DOHH2 (cell line): ENCODE results near the gene NFYC.

Experiments used
- H3F3A ChIP-seq: fragments of 200-600 bp; sonication (generic), shearing (Covaris generic); 2 replicates; pipeline ENCODE4 v1.6.0; 2016; ENCODE audit warnings: antibody characterized with exemption, mild to moderate bottlenecking; ENCODE audit not compliant: control insufficient read depth, insufficient read depth
- H3K27ac ChIP-seq: fragments of 200-600 bp; sonication (generic); 2 replicates; pipeline ENCODE4 v1.5.1; 2014; ENCODE audit warnings: low read depth, mild to moderate bottlenecking, low read length, moderate library complexity
- H3K27me3 ChIP-seq: fragments of 200-600 bp; sonication (generic); 2 replicates; pipeline ENCODE4 v1.6.1; 2014; ENCODE audit warnings: mild to moderate bottlenecking, low read length, mixed read lengths; ENCODE audit not compliant: control insufficient read depth
- H3K36me3 ChIP-seq: fragments of 200-600 bp; sonication (generic); 2 replicates; pipeline ENCODE4 v1.6.1; 2014; ENCODE audit warnings: mild to moderate bottlenecking, low read length, moderate library complexity, mixed read lengths; ENCODE audit not compliant: control insufficient read depth
- H3K4me1 ChIP-seq: fragments of 200-600 bp; sonication (generic); 2 replicates; pipeline ENCODE4 v1.6.1; 2014; ENCODE audit warnings: mild to moderate bottlenecking, low read length, mixed read lengths; ENCODE audit not compliant: control insufficient read depth
- H3K4me2 ChIP-seq: fragments of 200-600 bp; sonication (generic); 2 replicates; pipeline ENCODE4 v1.6.0; 2014; ENCODE audit warnings: mild to moderate bottlenecking, low read length, moderate library complexity
- H3K4me3 ChIP-seq: fragments of 200-600 bp; sonication (generic); 2 replicates; pipeline ENCODE4 v1.5.1; 2014; ENCODE audit warnings: mild to moderate bottlenecking, low read length, mixed read lengths
- H3K79me2 ChIP-seq: fragments of 200-600 bp; sonication (generic); 2 replicates; pipeline ENCODE4 v1.6.1; 2014; ENCODE audit warnings: mild to moderate bottlenecking, low read length, mixed read lengths; ENCODE audit not compliant: control insufficient read depth
- H3K9me2 ChIP-seq: fragments of 200-600 bp; sonication (generic); replicated peaks from 2 replicates; pipeline ENCODE4 v1.6.1; 2014; ENCODE audit warnings: mild to moderate bottlenecking, low read length, mixed read lengths; ENCODE audit not compliant: control insufficient read depth
- H3K9me3 ChIP-seq: fragments of 200-600 bp; sonication (generic); 2 replicates; pipeline ENCODE4 v1.6.1; 2014; ENCODE audit warnings: antibody characterized with exemption, low read length, mixed read lengths; ENCODE audit not compliant: control insufficient read depth, insufficient read depth
- H4K20me1 ChIP-seq: fragments of 200-600 bp; sonication (generic); 2 replicates; pipeline ENCODE4 v1.6.0; 2014; ENCODE audit warnings: low read depth, mild to moderate bottlenecking, antibody characterized with exemption, low read length, moderate library complexity; ENCODE audit not compliant: control insufficient read depth, insufficient read depth
- CTCF ChIP-seq: fragments of 200-600 bp; sonication (generic); IDR thresholded peaks from one replicate; pipeline ENCODE4 v1.5.1; 2014; ENCODE audit warnings: antibody characterized with exemption, mild to moderate bottlenecking, low read depth, low read length; ENCODE audit not compliant: poor library complexity, severe bottlenecking
- EZH2phosphoT487 ChIP-seq: fragments of 200-600 bp; sonication (generic); IDR thresholded peaks from 2 replicates; pipeline ENCODE4 v1.6.1; 2017; ENCODE audit warnings: borderline replicate concordance, mild to moderate bottlenecking, antibody characterized with exemption, low read length, moderate library complexity, mixed read lengths

The NFYC gene

GRCh38 chr1:40664167-40664537 lies 27.4 kb upstream of the NFYC start:
- Histone ChIP-seq H3K27ac (peak overlapping the region; percentile 30; the same call in 1 of the 2 replicates), H3K4me1 (peaks cover 40% of the 10 kb centered on the region), H4K20me1 (no peaks in the 10 kb centered on the region), H3K4me2 (peak overlapping the region; percentile 35), H3K4me3 (no peak overlapping the region), H3K9me3 (no peaks in the 10 kb centered on the region), H3K27me3 (no peaks in the 10 kb centered on the region), H3K79me2 (no peaks in the 10 kb centered on the region), H3F3A (no peaks in the 10 kb centered on the region), H3K36me3 (no peaks in the 10 kb centered on the region), H3K9me2 (no peaks in the 10 kb centered on the region)
- TF ChIP-seq CTCF, result no peak
- no peak for TF ChIP-seq EZH2phosphoT487

DNA sequence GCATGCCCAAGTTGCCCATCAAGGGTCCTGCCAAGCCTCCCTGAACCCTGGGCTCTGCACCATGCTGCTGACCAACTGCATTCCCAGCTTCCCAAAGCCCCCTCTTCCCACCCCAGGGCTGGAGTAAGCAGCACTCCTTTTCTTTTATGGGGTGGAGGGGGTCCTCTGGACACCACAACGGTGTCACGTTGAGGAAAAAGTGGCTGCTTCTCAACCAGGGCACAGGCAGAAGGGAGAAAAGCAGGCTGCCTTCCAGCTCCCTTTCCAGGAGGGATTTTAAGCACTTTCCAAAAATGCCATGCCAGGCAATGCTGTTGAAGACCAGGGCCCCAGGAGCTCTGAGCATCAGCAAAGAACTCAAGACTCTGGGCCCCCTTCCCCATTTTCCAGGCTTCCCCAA lies 26.7 kb upstream of the NFYC start:
- peak overlapping the region; percentile 69 for H3K4me3 ChIP-seq
- no peaks in the 10 kb centered on the region for H4K20me1 ChIP-seq
- no peaks in the 10 kb centered on the region for H3K79me2 ChIP-seq
- peaks cover 40% of the 10 kb centered on the region for H3K4me1 ChIP-seq
- no peaks in the 10 kb centered on the region for H3K9me3 ChIP-seq
- TF ChIP-seq CTCF, result no peak
- no peak for TF ChIP-seq EZH2phosphoT487
- no peaks in the 10 kb centered on the region; the same call in 1 of the 2 replicates for H3K27me3 ChIP-seq
- no peaks in the 10 kb centered on the region for H3F3A ChIP-seq
- peak overlapping the region; percentile 65 for H3K4me2 ChIP-seq
- no peaks in the 10 kb centered on the region for H3K36me3 ChIP-seq
- no peaks in the 10 kb centered on the region for H3K9me2 ChIP-seq
- no peak overlapping the region for H3K27ac ChIP-seq

GRCh38 chr1:40665335-40666171 lies 26.0 kb upstream of the NFYC start, which contains the start of gene RIMS3:
RIMS3 (minus strand) TSS chr1:40665682; CDS start chr1:40641925, 23,757 bp downstream.
- Histone ChIP-seq H3K79me2 (no peaks in the 10 kb centered on the region), H3K4me1 (peaks cover 40% of the 10 kb centered on the region), H3K27me3 (no peaks in the 10 kb centered on the region; the same call in 1 of the 2 replicates), H3K36me3 (no peaks in the 10 kb centered on the region), H3F3A (no peaks in the 10 kb centered on the region), H4K20me1 (no peaks in the 10 kb centered on the region), H3K4me2 (peak within 1 kb of the TSS; percentile 65), H3K27ac (no peak within 1 kb of the TSS), H3K9me2 (no peaks in the 10 kb centered on the region), H3K9me3 (no peaks in the 10 kb centered on the region), H3K4me3 (peak within 1 kb of the TSS; percentile 69)
- TF ChIP-seq CTCF, result peak; percentile 82
- TF ChIP-seq EZH2phosphoT487, result no peak
